Omental fat pad (tissue), 4 donors: Measurements from ENCODE around the gene FNDC5. TPM values are rescaled to one million over a fixed set of nuclear protein-coding genes. Genes with fewer than 3 reads are reported as not detected.

Experiments used
- ATAC-seq: fragments of 150-250 bp; one replicate; pipeline ENCODE4 v1.9.1; 2016; ENCODE audit warnings: mild to moderate bottlenecking, moderate library complexity; ENCODE audit not compliant: low FRiP score
- DNase-seq: peaks from one replicate; pipeline ENCODE4 v3.0.0-alpha.2; 2019; ENCODE audit warnings: low spot score
- total RNA-seq, 4 donors: library from RNA; depleted of rRNA; stranded (reverse); fragments of >200 nt; gene quantifications; one replicate each; pipeline ENCODE4 v1.1.0, GENCODE V29; 2016
- TF ChIP-seq, protein P1 (sequence below), 3 donors: fragments of 450-650 bp; IDR thresholded peaks; one replicate each; pipeline ENCODE4 v1.5.1; 2016 to 2017; ENCODE audit warnings: antibody characterized with exemption in 3 of 3, mild to moderate bottlenecking in 3 of 3, moderate library complexity in 2 of 3

FNDC5 gene
- total RNA-seq, 4 donors from 2014 or later, result 0.48 to 3.0 (median 1.6) TPM

DNA sequence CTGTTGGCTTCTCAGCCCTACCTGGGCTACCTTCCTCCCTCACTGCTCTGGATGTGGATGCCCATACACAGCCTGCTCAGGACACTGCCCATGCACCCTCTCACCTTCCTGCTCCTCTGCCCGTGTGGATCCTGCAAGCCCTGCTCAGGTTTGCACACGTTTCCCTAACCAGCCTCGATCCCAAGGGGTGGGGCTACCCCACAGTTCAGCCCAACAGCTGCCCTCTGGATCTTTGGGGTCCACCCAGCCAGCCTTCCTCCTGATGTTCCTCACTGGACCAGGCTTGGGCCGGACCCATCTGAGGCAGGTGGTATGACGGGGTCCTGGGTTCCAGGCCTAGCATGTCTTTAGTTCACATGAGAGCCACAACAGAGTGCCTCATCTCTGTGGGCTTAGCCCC, 25.7 kb upstream of the FNDC5 start:
- DNase-seq (no peak), ATAC-seq (no peak)
- TF ChIP-seq, protein P1, sequence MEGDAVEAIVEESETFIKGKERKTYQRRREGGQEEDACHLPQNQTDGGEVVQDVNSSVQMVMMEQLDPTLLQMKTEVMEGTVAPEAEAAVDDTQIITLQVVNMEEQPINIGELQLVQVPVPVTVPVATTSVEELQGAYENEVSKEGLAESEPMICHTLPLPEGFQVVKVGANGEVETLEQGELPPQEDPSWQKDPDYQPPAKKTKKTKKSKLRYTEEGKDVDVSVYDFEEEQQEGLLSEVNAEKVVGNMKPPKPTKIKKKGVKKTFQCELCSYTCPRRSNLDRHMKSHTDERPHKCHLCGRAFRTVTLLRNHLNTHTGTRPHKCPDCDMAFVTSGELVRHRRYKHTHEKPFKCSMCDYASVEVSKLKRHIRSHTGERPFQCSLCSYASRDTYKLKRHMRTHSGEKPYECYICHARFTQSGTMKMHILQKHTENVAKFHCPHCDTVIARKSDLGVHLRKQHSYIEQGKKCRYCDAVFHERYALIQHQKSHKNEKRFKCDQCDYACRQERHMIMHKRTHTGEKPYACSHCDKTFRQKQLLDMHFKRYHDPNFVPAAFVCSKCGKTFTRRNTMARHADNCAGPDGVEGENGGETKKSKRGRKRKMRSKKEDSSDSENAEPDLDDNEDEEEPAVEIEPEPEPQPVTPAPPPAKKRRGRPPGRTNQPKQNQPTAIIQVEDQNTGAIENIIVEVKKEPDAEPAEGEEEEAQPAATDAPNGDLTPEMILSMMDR (IDR thresholded peaks at IDR 0.05), result no peak

DNA sequence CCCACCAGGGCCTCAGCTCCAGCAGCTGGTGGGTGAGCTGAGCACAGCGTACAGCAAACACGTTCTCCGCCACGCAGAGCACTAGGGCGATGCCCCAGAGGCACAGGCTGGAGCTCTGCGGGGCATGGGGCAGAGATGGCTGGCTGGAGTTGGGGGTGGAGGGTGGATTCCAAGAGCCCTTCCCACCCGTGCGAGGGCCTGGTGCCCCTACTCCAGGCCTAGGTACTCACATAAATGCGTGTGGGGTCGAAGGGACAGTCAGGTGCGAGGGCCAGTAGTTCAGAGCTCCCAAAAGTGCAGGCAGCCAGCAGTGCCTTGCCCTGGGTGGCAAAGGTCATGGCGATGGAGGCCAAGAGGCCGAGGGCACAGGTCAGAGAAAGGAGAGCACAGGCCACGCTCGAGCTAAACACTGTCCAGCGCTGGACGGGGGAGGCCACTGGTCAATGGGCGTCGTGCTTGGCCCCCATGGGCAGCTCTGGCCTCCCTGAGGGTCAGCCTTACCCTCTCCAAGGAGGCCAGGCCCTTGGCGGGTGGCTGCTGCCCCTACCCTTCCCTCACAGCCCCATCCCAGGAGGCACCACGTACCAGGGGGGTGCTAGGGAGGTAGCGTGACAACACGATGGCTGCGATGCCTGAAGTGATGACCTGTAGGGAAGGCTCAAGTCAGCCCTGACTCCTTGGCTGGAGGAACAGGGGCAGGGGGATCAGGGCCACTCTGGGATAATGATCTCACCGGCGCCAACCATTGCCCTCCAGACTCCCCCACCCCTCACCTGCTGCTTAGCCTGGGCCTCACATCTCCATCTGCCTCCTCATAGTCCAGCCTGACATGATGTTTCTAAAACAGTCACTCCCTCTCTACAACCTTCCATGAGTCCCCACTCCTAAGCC, 24.9 kb upstream of the FNDC5 start:
- TF ChIP-seq, protein P1 (IDR thresholded peaks at IDR 0.05), result no peak
- no peak for ATAC-seq
- DNase-seq, result no peak

DNA sequence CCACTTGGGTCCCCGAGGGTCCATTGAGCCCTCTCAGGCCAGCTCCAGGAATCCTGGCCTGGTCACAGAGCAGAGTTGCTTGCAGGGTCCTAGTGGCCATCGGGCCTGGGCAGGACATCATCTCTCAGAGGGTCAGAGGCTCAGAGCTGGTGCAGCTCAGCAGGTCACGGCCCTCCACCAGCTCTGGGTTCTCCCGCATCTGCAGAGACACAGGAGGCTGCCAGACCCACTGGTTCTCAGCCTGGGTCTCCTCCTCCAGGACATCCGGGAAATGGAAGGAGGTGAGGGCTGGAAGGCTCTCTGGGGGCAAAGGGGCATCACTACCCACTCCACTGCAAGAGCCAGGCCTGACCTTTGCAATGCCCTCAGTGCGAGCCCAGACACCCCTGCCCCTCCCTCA, 24.0 kb upstream of the FNDC5 start:
- ATAC-seq, result no peak
- DNase-seq, result no peak
- TF ChIP-seq, protein P1 (IDR thresholded peaks at IDR 0.05), result no peak

DNA sequence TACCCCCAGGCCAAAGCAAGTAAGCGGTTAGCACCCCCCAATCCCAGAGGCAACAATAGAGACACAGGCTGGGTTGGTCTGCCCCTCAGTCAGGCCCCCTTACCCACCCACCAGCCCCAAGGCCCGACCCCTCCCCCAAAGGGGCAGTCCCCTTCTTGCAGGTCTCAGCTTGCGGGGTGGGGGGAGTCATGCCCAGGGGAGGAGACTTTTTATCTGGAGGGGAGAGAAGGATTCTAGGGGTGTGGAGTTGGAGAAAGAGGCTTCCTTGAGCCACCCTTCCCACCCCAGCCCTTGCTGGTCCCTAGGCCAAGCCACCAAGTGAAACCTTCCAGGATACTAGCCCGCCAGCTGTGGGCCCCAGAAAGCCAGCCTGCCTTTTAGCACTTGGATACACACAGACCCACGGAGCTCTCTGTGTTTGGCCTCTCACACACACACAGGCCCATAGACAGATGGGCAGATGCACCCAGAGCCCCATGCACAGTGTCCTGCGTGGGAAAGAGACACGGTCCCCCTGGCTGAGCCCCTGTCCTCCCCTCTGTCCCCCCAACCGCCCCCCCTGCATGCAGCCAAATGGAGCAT, 23.4 kb upstream of the FNDC5 start:
- DNase-seq, result no peak
- TF ChIP-seq, protein P1 (IDR thresholded peaks at IDR 0.05), result no peak
- ATAC-seq, result no peak

DNA sequence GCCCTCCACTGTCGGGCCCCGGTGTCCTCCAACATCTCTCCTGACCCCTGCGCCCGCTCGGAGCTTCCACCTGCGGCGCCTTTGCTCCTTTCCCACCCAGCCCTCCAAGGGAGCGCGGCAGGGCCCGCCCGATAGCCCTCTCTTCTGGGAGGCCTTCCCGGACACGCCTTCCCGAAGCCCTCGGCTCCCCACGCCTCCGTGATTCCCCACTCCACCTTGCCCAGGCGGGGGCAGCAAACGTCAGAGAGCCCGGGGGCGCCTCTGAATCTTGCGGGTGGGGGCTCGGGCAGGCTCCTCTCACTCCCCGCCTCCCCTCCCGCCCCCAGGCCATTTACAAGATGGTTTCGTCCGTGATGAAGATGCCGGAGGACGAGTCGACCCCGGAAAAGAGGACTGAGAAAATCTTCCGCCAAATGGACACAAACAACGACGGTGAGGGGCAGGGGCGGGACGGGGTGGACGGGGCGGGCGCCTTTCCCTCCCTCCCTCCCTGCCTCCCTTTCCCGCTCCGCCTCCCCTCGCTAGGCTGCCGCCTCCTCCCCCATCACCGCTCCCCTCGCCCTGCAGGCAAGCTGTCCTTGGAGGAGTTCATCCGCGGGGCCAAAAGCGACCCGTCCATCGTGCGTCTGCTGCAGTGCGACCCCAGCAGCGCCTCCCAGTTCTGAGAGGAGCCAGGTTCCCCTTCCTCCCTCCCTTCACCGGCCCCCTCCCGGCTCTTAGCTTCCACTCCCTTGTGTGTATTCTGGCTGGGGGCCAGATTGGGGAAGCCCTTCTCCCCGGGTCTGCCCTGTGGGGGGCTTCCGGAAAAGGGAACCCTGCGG, 22.7 kb upstream of the FNDC5 start:
- no peak for DNase-seq
- TF ChIP-seq, protein P1 (IDR thresholded peaks at IDR 0.05), result no peak
- peak; percentile 74 for ATAC-seq

DNA sequence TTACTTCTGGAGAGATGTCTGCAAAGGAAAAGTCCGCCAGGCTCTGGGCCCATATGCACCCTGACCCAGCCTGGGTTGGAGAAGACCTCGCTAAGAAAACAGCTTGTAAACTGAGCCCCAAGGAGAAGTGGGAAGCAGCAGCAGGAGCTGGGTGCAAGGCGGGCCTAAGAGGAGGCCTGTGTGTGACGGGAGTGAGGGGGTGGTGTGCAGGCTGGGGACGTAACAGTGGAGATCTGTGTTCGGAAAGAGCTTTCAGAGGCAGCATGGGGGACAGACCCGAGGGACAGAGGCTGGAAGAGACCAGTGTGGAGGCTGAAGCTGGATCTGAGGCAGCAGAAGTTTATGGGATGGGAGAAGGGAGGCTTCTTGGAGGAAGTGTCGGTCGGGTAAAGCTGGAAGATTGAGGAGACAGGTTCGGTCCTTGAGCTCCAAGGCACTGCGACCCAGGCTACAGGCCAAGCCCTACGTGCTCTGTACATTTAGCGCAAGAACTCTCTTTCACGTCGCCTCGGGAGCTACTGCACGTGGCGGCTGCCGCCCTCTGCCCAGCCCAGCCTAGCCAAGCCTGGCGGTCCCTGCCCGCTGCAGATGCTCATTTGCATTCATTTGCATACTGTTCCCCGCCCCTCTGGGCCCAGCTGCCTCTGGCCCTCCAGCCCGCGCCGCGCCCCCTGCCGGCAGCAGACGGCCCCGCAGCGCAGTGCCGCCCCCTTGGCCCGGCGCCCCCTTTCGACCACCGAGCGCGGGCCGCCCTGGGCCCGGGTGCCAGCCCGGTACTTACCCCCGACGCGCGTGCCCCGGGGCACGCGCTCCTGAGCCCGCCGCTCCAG, 21.9 kb upstream of the FNDC5 start:
- TF ChIP-seq, protein P1 (IDR thresholded peaks at IDR 0.05), result no peak
- DNase-seq, result no peak
- peak; percentile 29 for ATAC-seq
